HepG2 (cell line): Measurements from ENCODE around the gene LHX5. TPM values are rescaled to one million over a fixed set of nuclear protein-coding genes. Genes with fewer than 3 reads are reported as not detected.

Experiments used
- ATAC-seq: fragments of 200-7000 bp; cut with Tn5 transposase; 3 replicates; pipeline ENCODE4 v1.9.1; 2020; ENCODE audit warnings: mild to moderate bottlenecking, moderate library complexity
- BruUV-seq: library from RNA; stranded (reverse); fragments of 400-500 nt; replicated peaks from 2 replicates; lab custom pipeline; 2021; lab: Mats Ljungman, UMichigan
- CTCF ChIA-PET: fragments of 300-600 bp; formaldehyde crosslinking; extraction: SDS; loops from one replicate; lab custom pipeline; 2021; ENCODE audit warnings: low total read pairs, inconsistent platforms, low intra/inter-chr PET ratio; lab: Yijun Ruan, JAX
- POLR2A ChIA-PET: fragments of 350-600 bp; sonication (Branson Sonifier 250); formaldehyde crosslinking; loops from one replicate; lab custom pipeline; 2020; ENCODE audit warnings: antibody characterized with exemption, inconsistent platforms; lab: Yijun Ruan, JAX
- DNase-seq: peaks from one replicate; pipeline ENCODE4 v3.0.0-alpha.2; 2015; ENCODE audit warnings: low spot score
- FAIRE-seq: peaks from 3 replicates; lab custom pipeline; 2011; peaks lifted over from hg19 to GRCh38; lab: Jason Lieb, UNC
- H2AFZ ChIP-seq: one replicate; pipeline ENCODE4 v1.6.1; 2011; ENCODE audit warnings: low read length, inconsistent platforms
- H3K27ac ChIP-seq: fragments of 300-600 bp; 3 replicates; pipeline ENCODE4 v1.8.0; 2011; ENCODE audit warnings: mixed run types, mild to moderate bottlenecking, mixed read lengths, low read length, inconsistent platforms; ENCODE audit not compliant: insufficient read depth; ENCODE audit errors: extremely low read length
- H3K27me3 ChIP-seq, 2 experiments: fragments of 200-600 bp in 1 of 2; 2 replicates in 1 of 2; 3 replicates in 1 of 2; pipeline versions ENCODE4 v1.6.0 to v1.8.0; 2011; ENCODE audit warnings: low read length in 2 of 2, mild to moderate bottlenecking in 2 of 2, moderate library complexity in 2 of 2, inconsistent platforms in 1 of 2; ENCODE audit not compliant: insufficient read depth in 2 of 2, control insufficient read depth in 1 of 2
- H3K36me3 ChIP-seq, 2 experiments: fragments of 200-600 bp in 1 of 2; replicated peaks in 1 of 2; 2 replicates in 1 of 2; 3 replicates in 1 of 2; pipeline versions ENCODE4 v1.5.1 to v1.8.0; 2011; ENCODE audit warnings: low read length in 2 of 2, inconsistent platforms in 1 of 2; ENCODE audit not compliant: insufficient read depth in 2 of 2, control insufficient read depth in 1 of 2
- H3K4me1 ChIP-seq: 2 replicates; pipeline ENCODE4 v1.5.1; 2012; ENCODE audit warnings: low read length, inconsistent platforms; ENCODE audit not compliant: insufficient read depth
- H3K4me2 ChIP-seq: 2 replicates; pipeline ENCODE4 v1.6.0; 2011; ENCODE audit warnings: low read depth, low read length, inconsistent platforms
- H3K4me3 ChIP-seq, 3 experiments: fragments of 200-600 bp in 1 of 3; sonication (generic), shearing (Covaris generic) in 1 of 3; replicated peaks in 1 of 3; 2 replicates each; pipeline ENCODE4 v1.5.1; 2011 to 2016; ENCODE audit warnings: low read length in 3 of 3, inconsistent platforms in 2 of 3, low read depth in 2 of 3, mild to moderate bottlenecking in 2 of 3, control low read depth in 1 of 3, mixed read lengths in 1 of 3; ENCODE audit not compliant: insufficient read depth in 1 of 3
- H3K79me2 ChIP-seq: one replicate; pipeline ENCODE4 v1.6.1; 2011; ENCODE audit warnings: low read length, inconsistent platforms; ENCODE audit not compliant: insufficient read depth
- H3K9ac ChIP-seq: 2 replicates; pipeline ENCODE4 v1.6.0; 2011; ENCODE audit warnings: mild to moderate bottlenecking, low read depth, low read length, inconsistent platforms; ENCODE audit not compliant: insufficient read depth
- H3K9me3 ChIP-seq: 2 replicates; pipeline ENCODE4 v1.5.1; 2012; ENCODE audit warnings: mild to moderate bottlenecking, low read length
- H4K20me1 ChIP-seq: 2 replicates; pipeline ENCODE4 v1.6.0; 2011; ENCODE audit warnings: inconsistent platforms, mild to moderate bottlenecking, low read length, moderate library complexity; ENCODE audit not compliant: insufficient read depth
- AHR ChIP-seq: IDR thresholded peaks from 2 replicates; pipeline ENCODE4 v1.6.1; 2018; ENCODE audit warnings: missing genetic modification reagents, missing compliant biosample characterization
- ATRX ChIP-seq: sonication (generic); formaldehyde crosslinking; IDR thresholded peaks from 2 replicates; pipeline ENCODE4 v1.4.0; 2020; ENCODE audit warnings: missing genetic modification reagents, borderline replicate concordance
- PRDM4 ChIP-seq: sonication (generic); formaldehyde crosslinking; IDR thresholded peaks from 2 replicates; pipeline ENCODE4 v1.9.0; 2021; ENCODE audit warnings: missing genetic modification reagents, borderline replicate concordance
- PRPF4 ChIP-seq: fragments of 200-400 bp; formaldehyde crosslinking; IDR thresholded peaks from 2 replicates; pipeline ENCODE4 v1.6.1; 2016; ENCODE audit warnings: low read length, low read depth; ENCODE audit not compliant: poor library complexity, severe bottlenecking
- PTBP1 ChIP-seq: fragments of 200-400 bp; formaldehyde crosslinking; IDR thresholded peaks from 2 replicates; pipeline ENCODE4 v1.6.1; 2018; ENCODE audit warnings: low read length, low read depth; ENCODE audit not compliant: poor library complexity, severe bottlenecking
- RARA ChIP-seq: IDR thresholded peaks from 2 replicates; pipeline ENCODE4 v1.6.1; 2016; ENCODE audit warnings: missing genetic modification reagents, missing compliant biosample characterization
- THRA ChIP-seq: sonication (generic); formaldehyde crosslinking; IDR thresholded peaks from 2 replicates; pipeline ENCODE4 v1.4.0; 2020; ENCODE audit warnings: missing genetic modification reagents, borderline replicate concordance
- TIGD3 ChIP-seq: sonication (generic); formaldehyde crosslinking; IDR thresholded peaks from 2 replicates; pipeline ENCODE4 v1.5.1; 2020; ENCODE audit warnings: mild to moderate bottlenecking, missing genetic modification reagents, borderline replicate concordance
- ZBTB1 ChIP-seq: sonication (generic); formaldehyde crosslinking; IDR thresholded peaks from 2 replicates; pipeline ENCODE4 v1.4.0; 2020; ENCODE audit warnings: missing genetic modification reagents, borderline replicate concordance
- ZBTB37 ChIP-seq: sonication (generic); formaldehyde crosslinking; IDR thresholded peaks from 2 replicates; pipeline ENCODE4 v1.4.0; 2020; ENCODE audit warnings: mild to moderate bottlenecking, missing genetic modification reagents
- ZNF124 ChIP-seq: sonication (generic); formaldehyde crosslinking; IDR thresholded peaks from 2 replicates; pipeline ENCODE4 v1.4.0; 2020; ENCODE audit warnings: missing genetic modification reagents
- ZNF614 ChIP-seq: IDR thresholded peaks from 2 replicates; pipeline ENCODE4 v1.6.1; 2018; ENCODE audit warnings: missing biosample characterization, missing genetic modification reagents, inconsistent platforms, borderline replicate concordance
- ZNF704 ChIP-seq: sonication (generic); formaldehyde crosslinking; IDR thresholded peaks from 2 replicates; pipeline ENCODE4 v1.8.1; 2023; ENCODE audit warnings: mild to moderate bottlenecking, inconsistent platforms, moderate library complexity, missing genetic modification reagents, borderline replicate concordance
- ZNF788 ChIP-seq: sonication (generic); formaldehyde crosslinking; IDR thresholded peaks from 2 replicates; pipeline ENCODE4 v1.5.0; 2020; ENCODE audit warnings: mild to moderate bottlenecking, missing genetic modification reagents, borderline replicate concordance
- WGBS: methylation state at CpG from one replicate; pipeline ENCODE4 v1.1.6; 2017; ENCODE audit warnings: low lambda C conversion rate; 5-methylcytosine and 5-hydroxymethylcytosine counted together
- in situ Hi-C: cut with HindIII; loops from 2 replicates; pipeline ENCODE4 v1.10.0; 2017; ENCODE audit warnings: low pct_unique_long_range_greater_than_20kb; ENCODE audit not compliant: extremely low pct_ligation_motif_present
- intact Hi-C: fragments of 100-400 bp; cut with micrococcal nuclease; formaldehyde crosslinking; loops from one replicate; pipeline ENCODE4 v1.10.0; 2022; ENCODE audit not compliant: unreplicated experiment
- polyA plus RNA-seq, 8 experiments: library from polyadenylated mRNA; depleted of rRNA in 3 of 8; stranded (reverse) in 7 of 8; unstranded in 1 of 8; fragments of >200 nt; fragmentation: Illumina TruSeq in 4 of 8; extraction: Trizol in 4 of 8; gene quantifications; 2 replicates each; pipeline versions ENCODE4 v1.2.1 to v1.2.3, GENCODE V29; 2011 to 2016; ENCODE audit warnings: low read depth in 4 of 8, missing spikeins in 1 of 8, mixed read lengths in 1 of 8; ENCODE audit not compliant: insufficient read depth in 1 of 8
- total RNA-seq, 5 experiments: library from RNA; depleted of rRNA; stranded (reverse); fragments of >200 nt; fragmentation: Illumina TruSeq; extraction: Trizol; gene quantifications; 2 replicates each; pipeline ENCODE4 v1.2.3, GENCODE V29; 2016; ENCODE audit warnings: low read depth in 1 of 5

LHX5 gene
- total and polyA plus RNA-seq, 2 of the 13 experiments (the other 11 are each of a cell fraction or from before 2014, with no cell fraction given), result not detected

- Histone ChIP-seq H3K27me3 (peaks cover 0 to 22% of the 10 kb centered on the region in 2 experiments; a peak in 2 of 5 replicates), H3K4me2 (no peak overlapping the region), H3K9me3 (no peaks in the 10 kb centered on the region), H3K4me1 (peaks cover 7% of the 10 kb centered on the region; the same call in 1 of the 2 replicates), H3K4me3 (no peak overlapping the region), H3K36me3 (no peaks in the 10 kb centered on the region), H4K20me1 (no peaks in the 10 kb centered on the region), H2AFZ (no peak overlapping the region), H3K9ac (no peak overlapping the region), H3K27ac (no peak overlapping the region), H3K79me2 (no peaks in the 10 kb centered on the region)
- ChIA-PET CTCF (interaction anchor here (1.5 kb wide), 1 partner anchor 472 kb away, joined by 8 read pairs; no protein-coding TSS in a partner anchor), POLR2A (no interaction called here)
- DNase-seq (no peak), ATAC-seq (no peak), FAIRE-seq (no peak)
- TF ChIP-seq ATRX (no peak), ZBTB1 (CRISPR knock-in tag) (no peak), PTBP1 (no peak), RARA (CRISPR knock-in tag) (no peak), AHR (no peak), ZBTB37 (CRISPR knock-in tag) (no peak), ZNF704 (no peak), TIGD3 (CRISPR knock-in tag) (no peak), ZNF614 (CRISPR knock-in tag) (no peak), ZNF788 (CRISPR knock-in tag) (no peak), ZNF124 (CRISPR knock-in tag) (no peak), THRA (CRISPR knock-in tag) (no peak), PRDM4 (no peak), PRPF4 (no peak)
- in situ Hi-C loops (no loop called here), intact Hi-C loops (no loop called here)
- 42% methylated on average over 4 of the region's 7 CpGs for WGBS
- no TSS peak for BruUV-seq
Measured at GRCh38 chr12:113440336-113440735, 31.3 kb downstream of the LHX5 start.
